ENCODE results near the gene MAD1L1.

MAD1L1 gene

DNA sequence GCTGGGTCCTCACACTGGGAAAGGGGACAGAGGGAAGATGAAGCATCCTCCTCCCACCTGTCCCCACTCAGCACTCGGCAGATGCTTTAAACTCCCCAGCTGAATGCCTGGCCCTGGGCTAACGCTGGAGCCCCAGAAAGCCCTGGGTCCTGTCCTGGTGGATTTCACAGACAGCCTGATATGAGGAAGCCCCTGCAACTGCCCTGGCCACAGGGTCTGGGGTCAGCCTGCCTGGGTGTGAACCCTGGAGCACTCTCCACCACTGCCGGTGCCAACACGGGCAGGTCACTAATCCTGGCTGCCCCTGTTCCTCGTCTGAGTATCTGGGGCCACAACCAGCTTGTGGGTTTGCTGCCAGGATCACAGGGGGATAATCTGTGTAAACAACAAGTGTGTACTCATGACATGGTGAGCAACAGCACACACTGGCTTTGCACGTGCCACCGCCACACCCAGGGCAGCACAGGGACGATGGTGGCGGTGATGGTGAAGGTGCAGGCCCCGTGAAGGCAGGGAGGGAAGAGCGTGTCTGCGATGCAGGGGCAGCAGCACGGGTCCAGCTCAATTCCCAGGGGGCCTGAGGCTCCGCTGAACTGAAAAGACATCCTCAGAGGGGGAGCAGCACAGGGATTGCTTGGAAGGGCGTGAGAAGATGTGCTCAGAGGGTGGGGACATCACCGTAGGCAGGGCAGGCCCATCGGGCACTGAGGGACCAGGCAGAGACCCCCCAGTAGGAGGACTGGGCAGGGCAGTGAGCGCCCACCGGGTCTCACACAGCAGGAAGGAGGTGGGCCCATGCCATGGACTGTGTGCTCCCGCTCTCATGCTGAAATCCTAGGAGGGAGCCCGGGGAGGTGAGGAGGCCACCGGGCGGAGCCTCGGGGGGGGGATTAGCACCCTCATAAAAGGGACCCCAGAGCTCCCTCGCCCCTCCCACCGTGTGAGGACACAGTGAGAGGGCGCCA, 238.7 kb downstream of the MAD1L1 start:
- no peak for DNase-seq

DNA sequence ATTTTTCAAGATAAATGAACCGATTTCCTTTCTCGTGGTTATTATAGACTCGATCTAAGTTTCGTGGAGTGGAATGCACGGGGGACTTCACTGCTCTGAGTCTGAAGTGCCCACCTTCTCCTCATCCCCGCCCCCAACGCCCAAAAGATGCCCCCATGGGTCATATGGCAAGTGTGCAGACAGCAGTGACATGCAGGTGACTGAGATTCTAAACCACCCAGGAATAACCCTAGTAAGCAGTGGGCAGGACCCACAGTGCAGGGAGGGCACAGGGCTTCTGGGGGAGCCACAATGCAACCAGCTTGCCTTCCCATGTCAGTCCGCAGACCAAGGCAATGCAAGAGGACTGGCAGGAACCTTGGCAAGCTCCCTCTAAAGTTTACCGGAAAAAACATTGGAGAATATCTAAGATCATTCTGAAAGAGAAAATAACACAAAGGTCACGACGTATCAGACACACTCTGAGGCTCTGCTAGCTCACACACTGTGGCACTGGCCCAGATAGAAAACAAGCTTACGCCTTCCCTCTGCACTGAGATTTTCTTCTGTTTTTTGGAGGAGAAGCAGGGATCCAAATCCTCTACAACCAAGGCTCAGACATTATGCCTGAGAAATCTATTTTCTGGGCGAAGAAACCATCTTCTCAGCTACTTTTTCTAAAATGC, 239.6 kb downstream of the MAD1L1 start:
- DNase-seq: no peak

DNA sequence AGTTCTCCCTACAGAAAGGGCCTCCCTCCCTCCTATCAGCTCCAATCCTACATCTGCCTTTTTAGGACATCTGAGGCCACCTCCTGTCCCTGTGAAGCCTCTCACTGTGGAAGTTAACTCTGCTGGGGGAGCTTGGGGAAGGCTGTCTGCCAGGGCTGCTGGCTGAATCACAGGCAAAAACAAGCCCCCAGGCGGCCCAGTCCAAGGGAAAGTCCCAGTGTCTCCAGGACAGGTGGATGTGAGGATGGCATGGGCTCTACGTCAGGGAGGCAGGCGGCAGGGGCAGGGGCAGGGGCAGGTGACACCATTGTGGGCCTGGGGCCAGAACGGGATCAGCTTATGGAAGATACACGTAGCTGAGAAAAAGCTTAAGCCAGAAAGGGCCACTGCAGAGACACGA, 240.2 kb downstream of the MAD1L1 start:
- DNase-seq: no peak

DNA sequence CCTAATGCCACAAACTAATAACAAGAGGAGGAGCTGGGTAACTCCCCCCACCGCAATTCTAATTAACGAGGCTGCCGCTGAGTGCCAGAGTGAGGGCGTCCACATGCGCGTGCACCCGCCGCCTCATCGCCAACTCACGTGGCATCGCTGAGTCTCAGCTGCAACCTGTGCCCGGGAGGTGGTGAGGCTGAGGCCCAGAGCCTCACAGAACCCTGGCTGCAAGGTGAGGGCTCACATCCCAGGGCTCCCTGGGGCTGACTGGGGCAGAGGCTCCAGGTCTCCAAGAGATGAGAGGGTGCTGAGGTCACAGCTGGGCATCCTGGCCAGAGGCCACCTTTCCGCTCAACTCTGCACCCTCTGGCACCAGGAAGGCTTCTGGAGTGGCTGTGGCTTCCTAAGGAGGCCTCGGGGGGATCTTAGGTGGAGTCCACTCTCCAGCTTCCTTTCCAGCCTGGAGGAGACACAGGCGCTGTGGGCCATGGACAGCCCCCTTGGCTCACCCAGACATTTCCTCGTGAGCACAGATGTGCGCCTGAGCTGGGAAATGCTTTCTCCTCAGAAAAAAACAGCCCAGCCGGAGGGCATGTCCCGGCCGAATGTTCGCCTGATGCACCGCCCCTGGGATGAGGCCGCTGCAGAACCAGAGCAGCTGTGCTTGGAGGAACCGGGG, 242.6 kb downstream of the MAD1L1 start:
- DNase-seq: no peak

DNA sequence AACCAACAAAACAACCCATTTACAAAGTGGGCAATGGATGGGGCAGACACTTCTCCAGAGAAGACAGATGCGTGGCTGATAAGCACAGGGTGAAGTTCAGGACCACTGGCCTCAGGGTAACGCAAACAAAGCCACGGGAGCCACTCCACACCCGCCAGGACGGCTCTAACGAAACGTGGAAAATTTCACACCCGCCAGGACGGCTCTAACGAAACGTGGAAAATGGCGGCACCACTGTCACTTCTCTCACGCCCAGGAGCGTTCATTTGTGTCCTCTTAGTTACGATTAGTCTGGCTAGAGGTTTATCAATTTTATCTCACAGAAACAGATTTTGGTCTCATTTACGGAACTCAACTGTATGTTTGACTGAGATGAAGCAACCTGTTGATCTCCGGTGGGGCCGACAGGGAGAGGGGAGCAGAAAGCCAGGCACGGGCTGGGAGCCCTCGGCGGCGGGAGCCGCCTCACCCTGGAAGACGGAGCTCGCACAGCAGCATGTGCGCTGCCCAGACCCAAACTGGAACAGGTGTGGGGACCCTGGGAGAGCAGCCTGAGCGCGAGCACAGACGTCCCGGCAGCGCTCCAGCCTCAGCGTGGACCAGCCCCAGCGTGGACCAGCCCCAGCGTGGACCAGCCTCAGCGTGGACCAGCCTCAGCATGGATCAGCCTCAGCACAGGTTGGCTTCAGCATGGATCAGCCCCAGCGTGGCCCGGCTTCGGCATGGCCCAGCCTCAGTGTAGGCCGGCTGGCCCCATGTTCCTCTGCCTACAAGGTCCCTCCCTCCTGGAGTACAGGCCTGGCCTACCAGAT, 243.5 kb downstream of the MAD1L1 start:
- DNase-seq: no peak

DNA sequence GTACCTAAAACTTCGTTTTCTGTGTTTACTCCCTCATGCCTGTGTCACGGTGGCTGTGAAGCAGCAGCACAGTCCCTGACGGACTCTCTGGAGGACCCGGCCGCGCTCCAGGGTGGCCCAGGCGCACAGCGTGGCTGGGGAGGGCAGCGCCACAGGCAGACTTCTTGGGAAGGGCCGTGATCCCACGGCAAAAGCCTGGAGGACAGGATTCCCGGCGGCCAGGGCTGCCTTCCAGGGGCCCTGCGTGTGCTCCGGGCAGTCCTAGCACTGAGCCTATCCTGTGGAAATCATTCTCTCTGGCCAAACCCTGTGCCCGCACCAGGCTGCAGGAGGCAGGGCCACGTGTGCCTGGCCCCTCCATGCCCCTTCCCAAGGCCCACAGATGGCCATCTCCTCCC, 244.2 kb downstream of the MAD1L1 start:
- no peak for DNase-seq

DNA sequence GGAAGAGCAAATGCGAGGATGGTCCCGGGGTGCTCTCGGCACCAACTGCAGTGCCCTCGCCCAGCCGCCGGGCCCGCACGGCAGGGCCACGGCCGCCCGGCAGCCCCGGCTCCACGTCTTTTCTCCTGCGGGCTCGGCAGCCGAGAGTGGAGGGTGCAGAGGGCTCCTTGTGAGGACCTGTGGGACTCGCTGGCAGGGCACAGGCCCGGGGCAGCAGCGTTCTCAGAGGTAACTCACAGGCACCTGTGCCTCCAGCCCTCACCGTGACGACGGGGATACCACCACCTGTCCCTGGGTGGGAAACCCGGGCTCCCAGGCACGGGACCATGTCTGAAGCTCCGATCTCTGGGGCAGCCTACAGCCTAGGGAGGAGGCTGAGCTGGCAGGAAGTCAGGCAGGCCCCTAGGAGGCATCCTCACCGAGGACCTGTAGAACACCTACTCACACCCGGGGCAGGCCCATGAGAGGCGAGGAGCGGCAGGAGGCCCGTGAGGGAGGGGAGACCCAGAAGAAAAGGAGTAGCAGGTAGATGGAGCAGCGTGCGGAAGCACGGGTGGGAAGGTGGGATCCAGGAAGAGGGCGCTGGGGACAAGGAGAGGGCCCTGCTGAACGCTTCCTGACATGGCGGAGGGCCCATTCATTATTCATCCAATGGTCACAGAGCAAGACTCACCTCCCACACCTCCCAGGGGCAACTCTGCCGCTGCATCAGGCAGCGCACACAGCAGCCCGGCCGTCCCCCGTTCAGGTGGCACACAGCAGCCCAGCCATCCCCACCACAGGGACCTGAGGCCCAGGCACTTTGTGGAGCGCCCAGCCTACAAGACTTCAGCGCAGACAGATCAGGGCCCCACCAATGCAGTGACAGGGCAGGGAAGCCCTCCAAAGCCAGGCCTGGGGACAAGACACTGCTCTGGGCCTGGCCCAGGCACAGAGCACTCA, 244.9 kb downstream of the MAD1L1 start:
- no peak for DNase-seq

DNA sequence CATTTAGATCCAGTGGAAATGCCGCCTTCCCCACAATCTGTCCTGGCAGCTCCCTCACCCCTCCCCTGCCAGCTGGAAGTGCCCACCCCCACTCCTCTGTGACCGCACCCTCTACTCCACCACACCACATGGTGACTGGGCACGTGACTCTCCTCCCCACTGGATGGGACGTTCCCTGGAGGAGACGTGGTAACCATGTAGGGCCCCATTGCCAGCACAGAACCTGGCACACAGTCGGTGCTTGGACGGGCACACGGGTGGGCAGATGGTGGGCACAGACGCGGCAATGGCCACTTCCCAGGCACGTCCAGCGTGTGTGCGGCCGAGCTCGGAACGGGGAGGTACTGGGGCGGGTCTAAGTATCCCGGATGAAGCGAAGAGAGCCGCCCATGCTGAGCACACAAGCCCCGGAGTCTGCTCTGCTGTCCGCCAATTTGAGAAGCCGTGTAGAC, 245.6 kb downstream of the MAD1L1 start:
- DNase-seq: no peak

DNA sequence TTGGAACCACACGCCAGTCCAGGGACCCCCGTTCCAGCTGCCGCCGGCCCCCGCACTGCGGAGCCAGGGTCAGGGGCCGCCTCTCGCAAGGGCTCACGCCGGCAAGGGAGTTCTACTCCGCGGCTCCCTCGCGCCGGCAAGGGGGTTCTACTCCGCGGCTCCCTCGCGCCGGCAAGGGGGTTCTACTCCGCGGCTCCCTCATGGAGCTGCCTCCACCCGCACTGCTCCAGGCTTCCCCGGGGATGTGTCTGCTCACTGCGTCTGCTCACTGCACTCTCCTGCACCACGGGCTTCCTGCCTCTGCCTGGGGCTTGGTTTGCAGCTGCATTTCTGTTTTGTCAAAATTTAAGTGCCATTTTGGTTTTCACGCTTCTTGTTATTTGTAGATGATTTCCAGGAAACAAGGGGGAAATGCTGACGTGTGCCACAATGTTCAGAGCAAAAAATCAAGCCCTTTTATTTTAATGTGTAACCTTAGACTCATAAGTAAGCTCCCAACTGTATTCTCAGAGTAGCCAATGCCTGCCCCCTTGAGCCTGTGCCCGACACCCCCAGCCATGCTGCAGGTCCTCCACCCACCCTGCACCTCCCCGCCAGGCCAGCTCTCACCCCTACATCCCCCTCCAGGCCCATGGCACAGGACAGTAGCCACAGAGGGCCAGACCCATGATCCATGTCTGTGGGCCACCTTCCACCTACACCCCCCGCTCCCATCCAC, 246.2 kb downstream of the MAD1L1 start:
- DNase-seq: peak; percentile 39

DNA sequence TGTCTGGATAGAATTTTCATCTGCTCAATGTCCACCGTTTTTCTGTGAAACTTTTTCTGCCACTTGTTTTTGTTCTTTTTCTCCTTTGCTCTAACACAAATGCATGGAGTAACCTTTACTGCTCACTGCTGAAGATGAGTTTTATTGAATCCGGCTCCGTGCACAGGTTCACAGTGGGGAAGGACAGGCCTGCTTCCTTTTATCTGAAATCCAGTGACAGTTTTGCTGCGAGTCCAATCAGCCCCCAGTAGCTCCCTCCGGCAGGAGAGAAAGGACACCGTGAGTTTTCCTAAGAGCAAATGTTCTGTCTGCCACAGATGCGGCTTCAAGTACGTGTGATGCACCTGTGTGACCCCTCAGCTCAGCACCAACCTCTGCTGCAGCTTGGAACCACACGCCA, 246.8 kb downstream of the MAD1L1 start:
- DNase-seq: no peak

DNA sequence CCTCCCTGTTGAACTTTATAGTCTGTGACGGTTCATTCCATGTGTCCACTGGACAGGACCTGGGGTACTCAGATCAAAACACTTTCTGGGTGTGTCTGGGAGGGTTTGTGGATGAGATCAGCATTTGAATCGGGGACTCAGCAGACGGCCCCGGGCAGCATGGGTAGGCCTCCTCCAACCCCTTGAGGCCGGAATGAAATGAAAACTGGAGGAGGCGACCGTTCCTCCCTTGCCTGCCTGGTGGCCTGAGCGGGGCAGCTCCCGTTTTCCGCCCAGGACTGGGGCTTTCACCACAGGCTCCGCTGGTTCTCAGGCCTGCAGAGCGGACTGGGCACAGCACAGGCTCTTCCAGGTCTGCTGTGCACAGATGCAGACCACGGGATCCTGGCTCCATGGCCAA, 247.7 kb downstream of the MAD1L1 start:
- no peak for DNase-seq

DNA sequence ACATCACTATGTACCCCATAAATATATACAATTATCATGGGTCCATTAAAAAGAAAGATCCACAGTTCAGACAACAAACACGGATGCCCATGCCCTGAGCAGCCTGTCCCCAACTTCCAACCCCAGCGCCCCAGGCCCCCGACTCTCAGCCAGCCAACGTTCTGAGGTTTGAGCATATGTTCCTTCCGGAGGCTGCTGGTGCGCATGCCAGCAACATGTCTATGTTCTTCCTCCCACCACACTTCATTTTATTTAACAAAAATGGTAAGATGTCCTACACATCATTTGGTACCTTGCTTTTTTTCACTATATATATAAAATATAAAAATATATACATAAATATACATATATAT, 250.9 kb downstream of the MAD1L1 start:
- DNase-seq: no peak

DNA sequence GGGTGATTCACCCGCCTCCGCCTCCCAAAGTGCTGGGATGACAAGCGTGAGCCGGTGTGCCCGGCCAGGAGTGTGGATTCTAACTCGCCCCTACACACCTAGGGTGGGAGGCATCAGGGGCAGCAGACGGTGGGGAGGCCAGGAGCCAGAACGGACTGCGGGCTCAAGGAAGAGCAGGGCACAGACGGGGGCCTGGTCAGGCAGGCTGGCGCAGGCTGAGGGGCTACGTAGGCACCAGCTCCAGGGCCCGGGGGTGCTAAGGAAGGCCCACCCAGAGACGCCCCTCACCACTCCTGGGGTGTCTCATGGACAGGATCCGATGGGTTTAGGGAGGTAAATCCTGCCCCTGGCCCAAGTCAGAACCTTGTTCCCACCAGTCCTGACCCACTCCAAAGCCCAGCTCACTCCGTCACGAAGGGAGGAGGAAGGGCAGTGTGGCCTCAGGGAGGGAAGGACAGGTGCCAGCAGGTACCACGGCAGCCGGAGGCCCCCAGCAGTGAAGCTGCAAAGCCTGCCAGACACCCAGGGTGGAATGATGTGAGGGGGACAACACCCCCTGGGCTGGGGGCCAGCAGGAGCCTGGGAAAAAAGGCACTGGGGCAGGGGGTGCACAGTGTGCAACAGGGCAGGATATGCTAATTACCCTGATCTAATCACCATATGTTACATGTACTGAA, 251.4 kb downstream of the MAD1L1 start:
- DNase-seq: no peak

DNA sequence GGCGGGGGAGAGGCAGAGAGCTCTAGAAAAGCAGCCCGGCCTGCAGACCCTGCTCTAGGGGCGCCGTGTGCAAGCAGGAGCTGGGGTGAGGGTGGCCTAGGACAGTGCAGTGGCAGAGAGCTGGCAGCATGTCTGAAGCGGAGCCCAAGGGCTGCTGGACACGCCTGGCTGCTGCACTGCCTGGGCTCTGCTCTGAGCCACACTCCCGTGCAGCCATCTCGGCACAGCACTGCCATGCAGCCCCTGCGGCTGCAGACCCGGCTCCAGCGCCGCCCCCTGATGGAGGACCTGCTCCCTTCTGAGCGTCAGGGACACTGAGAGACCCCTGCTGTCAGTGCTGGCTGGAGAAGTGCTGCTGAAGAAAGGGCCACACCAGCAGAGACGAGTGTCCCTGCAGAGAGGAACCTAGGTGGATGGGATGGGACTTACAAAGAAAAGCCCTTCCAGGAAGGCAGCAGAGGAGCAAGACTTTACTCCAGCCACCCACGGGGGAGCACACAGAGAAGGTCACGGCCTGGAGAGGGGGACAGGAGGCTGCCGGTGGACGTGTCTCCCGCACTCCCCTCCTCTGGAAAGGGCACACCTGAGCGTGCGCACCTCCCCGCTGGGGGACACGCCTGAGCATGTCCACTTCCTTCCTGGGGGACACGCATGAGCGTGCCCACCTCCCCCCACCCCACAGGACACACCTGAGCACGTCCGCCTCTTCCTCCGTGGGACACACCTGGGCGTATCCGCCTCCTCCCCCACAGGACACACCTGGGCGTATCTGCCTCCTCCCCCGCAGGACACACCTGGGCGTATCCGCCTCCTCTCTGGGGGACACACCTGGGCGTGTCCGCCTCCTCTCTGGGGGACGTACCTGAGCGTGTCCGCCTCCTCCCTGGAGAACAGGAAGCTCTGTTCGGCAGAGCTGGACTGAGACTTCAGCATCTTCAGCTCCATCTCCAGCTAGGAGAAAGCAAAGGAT, 252.9 kb downstream of the MAD1L1 start:
- DNase-seq: no peak

DNA sequence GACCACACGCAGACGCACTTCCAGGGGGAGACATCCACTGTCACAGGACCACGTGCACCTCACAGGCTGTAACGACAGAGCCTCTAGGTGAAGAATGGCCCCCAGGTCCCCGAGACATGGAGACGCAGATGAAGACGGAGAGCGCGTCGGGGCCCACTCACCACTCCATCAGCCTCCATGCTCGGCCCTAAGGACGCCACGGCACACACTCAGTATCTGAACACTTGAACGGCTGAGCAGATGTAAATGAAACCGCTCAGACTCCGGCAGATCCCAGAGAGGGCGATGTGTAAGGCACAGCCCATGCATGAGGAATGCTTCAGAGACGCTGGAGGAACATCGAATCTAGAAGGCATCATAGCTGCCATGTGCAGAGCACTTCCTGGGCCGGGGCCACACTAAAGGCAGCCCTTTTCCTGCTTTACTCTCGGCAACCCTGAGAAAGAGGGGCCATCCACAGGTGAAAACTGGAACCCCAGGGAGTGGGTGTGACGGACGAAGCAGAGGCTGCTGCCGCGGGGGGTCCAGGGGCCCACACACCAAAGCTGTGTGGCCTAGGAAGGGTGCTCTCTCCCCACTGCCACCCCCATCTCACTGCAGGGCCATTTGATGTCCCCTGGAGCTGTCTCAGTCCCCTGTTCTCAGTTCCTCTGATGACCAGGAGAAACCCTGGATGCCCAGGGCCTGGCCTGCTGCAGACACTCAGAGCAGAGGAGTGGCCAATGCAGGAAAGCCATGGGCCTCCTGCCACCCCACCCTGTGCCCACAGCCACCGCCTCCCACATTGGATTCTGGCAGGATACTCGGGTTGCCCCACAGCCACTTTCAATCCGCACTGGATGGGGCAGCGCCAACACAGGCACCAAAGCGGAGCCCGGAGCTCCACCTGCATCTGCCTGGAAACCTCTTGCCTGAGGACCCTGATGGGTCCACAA, 253.8 kb downstream of the MAD1L1 start:
- no peak for DNase-seq

DNA sequence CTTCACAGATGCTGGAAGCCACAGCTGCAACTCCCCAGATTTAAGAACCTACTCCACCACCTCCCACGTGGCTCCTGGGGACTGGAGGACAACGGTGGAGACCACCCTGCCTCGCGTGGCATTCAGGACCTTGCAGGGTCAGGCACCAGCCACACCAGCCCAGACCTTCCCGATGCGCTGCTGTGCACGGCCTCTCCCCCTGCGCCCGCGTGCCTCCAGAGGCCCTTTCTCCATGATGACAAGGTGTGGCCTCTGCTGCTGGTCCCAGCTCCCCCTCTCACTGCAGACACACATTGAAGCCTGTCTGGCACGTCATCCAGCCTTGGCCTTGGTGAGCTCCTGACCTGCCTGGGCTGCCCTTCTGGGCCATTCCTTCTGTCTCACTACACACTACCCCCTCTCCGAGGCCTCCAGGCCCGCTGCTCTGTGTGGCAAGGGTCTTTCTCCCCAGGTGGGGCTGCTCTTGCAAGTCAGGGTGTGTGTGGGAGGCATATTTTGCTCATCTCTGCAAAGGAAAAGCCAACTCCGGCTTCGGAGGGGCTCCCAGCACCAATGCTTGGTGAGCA, 254.8 kb downstream of the MAD1L1 start:
- DNase-seq: no peak

DNA sequence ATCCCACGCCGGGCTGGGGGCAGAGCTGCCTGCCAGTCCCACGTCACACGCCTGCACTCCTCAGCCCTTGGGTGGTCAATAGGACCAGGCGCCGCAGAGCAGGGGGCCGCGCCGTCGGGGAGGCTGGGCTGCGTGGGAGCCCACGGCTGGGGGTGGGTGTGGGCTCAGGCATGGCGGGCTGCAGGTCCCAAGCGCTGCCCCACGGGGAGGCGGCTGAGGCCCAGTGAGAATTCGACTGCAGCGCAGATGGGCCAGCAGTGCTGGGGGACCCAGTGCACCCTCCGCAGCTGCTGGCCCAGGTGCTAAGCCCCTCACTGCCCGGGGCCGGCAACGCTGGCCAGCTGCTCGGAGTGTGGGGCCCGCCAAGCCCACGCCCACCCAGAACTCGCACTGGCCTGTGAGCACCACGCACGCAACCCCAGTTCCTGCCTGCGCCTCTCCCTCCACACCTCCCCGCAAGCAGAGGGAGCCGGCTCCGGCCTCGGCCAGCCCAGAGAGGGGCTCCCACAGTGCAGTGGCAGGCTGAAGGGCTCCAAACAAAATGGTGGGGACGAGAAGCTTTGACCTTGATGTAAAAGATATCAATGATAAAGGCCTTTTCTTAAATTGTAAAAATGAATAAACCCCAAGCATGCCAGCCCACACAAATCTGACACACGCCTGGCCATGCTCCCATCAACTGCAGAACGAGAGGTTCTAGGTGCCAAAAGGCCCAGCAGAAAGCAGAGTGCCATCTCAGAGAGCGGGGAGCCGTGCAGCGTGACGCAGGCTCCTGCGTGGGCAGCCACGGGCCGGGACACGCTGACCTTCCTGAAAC, 255.5 kb downstream of the MAD1L1 start:
- DNase-seq: no peak

Data from activated CD4-positive, alpha-beta T cell treated with anti-CD3 and anti-CD28 coated beads, Interleukin-2, Interleukin-6, amounts not matched to agents 100 ng/mL and 50 ng/mL, durations not matched to agents 16 hours and 8 hours (primary cell).